Retina (tissue), 1 donor: ENCODE results near the gene PDZD2.

Experiments used
- DNase-seq: peaks from one replicate; pipeline ENCODE4 v3.0.0-alpha.2; 2016

Gene PDZD2

GRCh38 chr5:32155211-32155610, 516.3 kb downstream of the PDZD2 start:
- DNase-seq, result no peak

DNA sequence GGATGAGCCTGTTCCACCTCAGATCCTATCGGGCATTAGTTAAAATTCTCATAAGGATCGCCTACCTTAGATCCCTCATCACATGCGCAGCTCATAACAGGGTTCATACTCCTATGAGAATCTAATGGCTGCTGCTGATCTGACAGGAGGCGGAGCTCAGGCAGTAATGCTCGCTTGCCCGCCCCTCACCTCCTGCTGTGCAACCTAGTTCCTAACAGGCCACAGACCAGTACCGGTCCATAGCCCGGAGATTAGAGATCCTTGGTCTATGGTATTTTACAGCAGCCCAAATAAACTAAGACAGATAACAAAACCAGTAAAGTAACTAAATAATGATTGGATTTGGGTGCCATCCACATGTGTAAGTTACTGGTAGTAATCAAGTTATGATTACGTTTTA, 517.7 kb downstream of the PDZD2 start:
- DNase-seq, result no peak

- no peak for DNase-seq
These were observed 518.1 kb downstream of the PDZD2 start for GRCh38 chr5:32157078-32157477.

DNA sequence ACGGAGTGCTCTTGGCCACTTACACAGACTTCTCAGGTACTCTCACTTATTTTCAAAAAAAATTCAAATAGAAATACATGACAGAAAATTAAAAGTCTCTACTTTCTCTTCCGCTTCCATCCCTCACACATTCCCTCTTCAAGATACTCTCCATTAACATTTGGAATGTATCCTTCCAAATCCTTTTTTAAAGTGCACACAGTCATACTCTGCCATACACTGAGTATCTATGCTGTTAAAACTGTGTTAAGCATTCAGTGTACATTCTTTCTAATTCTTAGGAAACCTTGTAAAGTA, 519.7 kb downstream of the PDZD2 start:
- no peak for DNase-seq

DNA sequence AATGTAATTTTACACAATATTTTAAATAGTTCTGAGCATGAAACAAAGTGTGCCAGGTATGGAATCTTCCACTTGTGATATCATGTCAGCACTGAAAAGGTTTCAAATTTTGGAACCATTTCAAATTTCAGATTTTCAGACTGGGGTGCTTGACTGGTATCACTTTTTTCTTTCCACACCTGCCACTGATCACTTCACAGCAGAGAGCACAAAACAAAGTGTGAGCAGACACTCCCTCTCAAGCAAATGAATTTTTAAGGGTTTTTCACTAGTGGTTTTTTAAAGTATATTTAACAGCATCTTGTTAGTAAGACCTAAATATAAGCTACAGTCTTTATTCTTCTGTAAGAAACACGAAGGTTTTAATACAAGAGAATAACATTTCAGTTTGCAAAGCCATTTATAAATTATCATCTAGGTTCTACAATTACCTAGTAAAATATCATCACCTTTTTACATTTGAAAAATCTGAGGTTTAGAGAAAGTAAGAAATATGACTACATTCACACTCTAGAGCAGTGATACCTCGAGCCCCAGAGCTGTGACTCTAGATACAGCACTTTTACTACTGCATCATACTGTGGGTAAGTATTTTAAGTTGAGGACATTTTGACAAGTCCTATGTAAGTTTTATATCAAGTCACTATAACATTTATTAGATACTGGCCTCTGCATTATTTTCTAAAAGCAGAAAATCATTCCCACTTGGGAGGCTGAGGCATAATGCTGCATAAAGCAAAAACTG, 520.6 kb downstream of the PDZD2 start:
- no peak for DNase-seq

- no peak for DNase-seq
These were observed 521.3 kb downstream of the PDZD2 start for GRCh38 chr5:32160228-32160627.
